ENCODE measurements around the gene DCAF10. TPM values are rescaled to one million over a fixed set of nuclear protein-coding genes. Genes with fewer than 3 reads are reported as not detected.
"Not testable (repeated sequence)": the region's sequence is repeated elsewhere in the genome, so short reads cannot be mapped to it uniquely, and the experiment has no call there.

Gene DCAF10
- total RNA-seq, 4 donors from 2014 or later = 25.1 to 56.5 (median 41.1) TPM

DNA sequence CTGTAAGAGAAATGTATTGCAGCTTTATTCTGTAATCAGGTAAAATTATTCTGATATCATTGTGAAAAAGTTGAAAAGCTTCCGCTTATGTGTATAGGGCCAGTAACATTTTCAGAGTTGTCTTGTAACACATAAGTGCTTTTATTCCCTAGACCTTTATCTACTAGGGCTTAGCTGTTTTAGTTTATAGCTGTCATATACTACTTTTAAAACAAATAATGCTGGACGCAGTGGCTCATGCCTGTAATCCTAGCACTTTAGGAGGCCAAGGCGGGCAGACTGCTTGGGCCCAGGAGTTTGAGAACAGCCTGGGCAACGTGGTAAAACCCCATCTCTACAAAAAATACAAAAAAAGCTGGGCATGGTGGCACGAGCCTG lies 70.2 kb downstream of the DCAF10 start:
- Histone ChIP-seq H3K27me3 (no peaks in the 10 kb centered on the region), H3K27ac (no peak overlapping the region), H3K4me3 (replicated peaks in 1 of 3) (no peak overlapping the region), H3K9me3 (no peaks in the 10 kb centered on the region), H3K36me3 (no peaks in the 10 kb centered on the region), H3K4me1 (no peaks in the 10 kb centered on the region)
- no peak for DNase-seq
- WGBS, 2 donors = 85 to 90% methylated on average over 5 of the region's 5 CpGs
- intact Hi-C loops (cut with DNase I) = no loop called here
- TF ChIP-seq POLR2A (IDR thresholded peaks at IDR 0.05) = no peak
- TF ChIP-seq, protein P1, sequence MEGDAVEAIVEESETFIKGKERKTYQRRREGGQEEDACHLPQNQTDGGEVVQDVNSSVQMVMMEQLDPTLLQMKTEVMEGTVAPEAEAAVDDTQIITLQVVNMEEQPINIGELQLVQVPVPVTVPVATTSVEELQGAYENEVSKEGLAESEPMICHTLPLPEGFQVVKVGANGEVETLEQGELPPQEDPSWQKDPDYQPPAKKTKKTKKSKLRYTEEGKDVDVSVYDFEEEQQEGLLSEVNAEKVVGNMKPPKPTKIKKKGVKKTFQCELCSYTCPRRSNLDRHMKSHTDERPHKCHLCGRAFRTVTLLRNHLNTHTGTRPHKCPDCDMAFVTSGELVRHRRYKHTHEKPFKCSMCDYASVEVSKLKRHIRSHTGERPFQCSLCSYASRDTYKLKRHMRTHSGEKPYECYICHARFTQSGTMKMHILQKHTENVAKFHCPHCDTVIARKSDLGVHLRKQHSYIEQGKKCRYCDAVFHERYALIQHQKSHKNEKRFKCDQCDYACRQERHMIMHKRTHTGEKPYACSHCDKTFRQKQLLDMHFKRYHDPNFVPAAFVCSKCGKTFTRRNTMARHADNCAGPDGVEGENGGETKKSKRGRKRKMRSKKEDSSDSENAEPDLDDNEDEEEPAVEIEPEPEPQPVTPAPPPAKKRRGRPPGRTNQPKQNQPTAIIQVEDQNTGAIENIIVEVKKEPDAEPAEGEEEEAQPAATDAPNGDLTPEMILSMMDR (IDR thresholded peaks at IDR 0.05) = no peak

DNA sequence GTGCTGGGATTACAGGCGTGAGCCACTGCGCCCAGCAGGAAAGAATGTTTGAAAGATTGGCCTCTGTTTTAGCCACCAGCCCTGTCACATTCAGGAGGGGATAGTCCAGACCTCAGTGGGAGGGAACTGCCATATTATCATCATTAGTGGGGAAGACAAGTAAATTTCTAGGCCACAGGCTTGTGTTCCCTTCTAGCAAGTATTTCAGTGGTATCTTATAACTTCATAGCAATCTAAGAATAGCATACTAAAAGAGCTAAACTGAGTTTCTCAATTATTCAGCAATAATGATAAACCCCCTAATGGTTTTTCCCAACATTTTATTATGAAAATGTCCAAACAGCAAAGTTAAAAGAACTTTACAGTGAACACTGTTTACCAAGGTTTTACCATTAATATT lies 73.4 kb downstream of the DCAF10 start:
- H3K4me1 ChIP-seq = no peaks in the 10 kb centered on the region
- DNase-seq = no peak
- H3K27ac ChIP-seq = no peak overlapping the region
- no peaks in the 10 kb centered on the region for H3K9me3 ChIP-seq
- H3K4me3 ChIP-seq (replicated peaks in 1 of 3) = no peak overlapping the region
- TF ChIP-seq, protein P1 (IDR thresholded peaks at IDR 0.05) = no peak
- no peak for TF ChIP-seq POLR2A (IDR thresholded peaks at IDR 0.05)
- no peaks in the 10 kb centered on the region for H3K27me3 ChIP-seq
- intact Hi-C loops (cut with DNase I) = no loop called here
- 95 to 100% methylated on average over 2 of the region's 2 CpGs for WGBS, 2 donors
- no peaks in the 10 kb centered on the region for H3K36me3 ChIP-seq

DNA sequence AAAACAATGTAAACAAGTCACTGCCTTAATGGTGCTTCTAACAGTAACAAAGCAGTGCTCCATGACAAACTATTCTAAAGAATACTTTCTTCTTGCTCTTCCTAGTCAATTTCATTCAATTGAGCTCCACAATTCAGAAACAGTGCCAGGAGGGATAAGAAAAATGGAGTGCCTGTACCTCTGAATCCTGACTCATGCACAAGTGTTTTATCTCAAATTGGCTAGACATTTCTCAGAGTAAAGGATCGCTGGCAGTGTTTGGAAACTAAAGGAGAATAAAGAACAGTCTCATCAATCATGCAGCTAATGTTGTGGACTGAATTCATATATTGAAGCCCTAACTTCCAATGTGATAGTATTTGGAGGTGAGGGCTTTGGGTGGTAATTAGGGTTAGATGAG lies 75.8 kb downstream of the DCAF10 start:
- intact Hi-C loops (cut with DNase I) = no loop called here
- no peak overlapping the region for H3K27ac ChIP-seq
- DNase-seq = no peak
- H3K9me3 ChIP-seq = no peaks in the 10 kb centered on the region
- H3K27me3 ChIP-seq = no peaks in the 10 kb centered on the region
- 85 to 100% methylated on average over 1 of the region's 1 CpG for WGBS, 2 donors
- no peak for TF ChIP-seq POLR2A (IDR thresholded peaks at IDR 0.05)
- TF ChIP-seq, protein P1 (IDR thresholded peaks at IDR 0.05) = no peak
- H3K4me1 ChIP-seq = no peaks in the 10 kb centered on the region
- no peaks in the 10 kb centered on the region for H3K36me3 ChIP-seq
- H3K4me3 ChIP-seq (replicated peaks in 1 of 3) = no peak overlapping the region

DNA sequence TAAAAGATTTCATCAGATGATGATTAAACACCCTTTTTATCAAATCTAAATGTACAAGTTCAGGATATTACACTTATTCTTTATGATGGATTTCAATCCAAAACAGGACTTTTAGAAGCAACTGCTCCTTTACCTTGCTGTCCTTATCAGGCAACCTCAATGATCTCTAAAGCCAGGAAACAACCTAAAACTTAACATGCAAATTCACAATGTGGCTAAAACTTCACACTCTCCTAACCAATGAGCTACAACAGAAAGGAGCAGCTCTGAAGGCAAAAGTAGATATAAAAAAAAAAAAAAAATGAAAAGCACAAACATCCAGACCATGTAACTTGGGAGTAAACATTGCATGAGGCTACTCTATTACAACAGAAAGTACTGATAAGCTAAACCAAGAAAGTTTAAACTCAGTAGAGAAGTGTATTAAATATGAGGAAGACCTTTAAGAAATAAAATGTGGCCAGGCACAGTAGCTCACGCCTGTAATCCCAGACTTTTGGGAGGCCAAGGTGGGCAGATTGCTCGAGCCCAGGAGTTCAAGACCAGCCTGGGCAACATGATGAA lies 80.4 kb downstream of the DCAF10 start:
- no peak for DNase-seq
- no peaks in the 10 kb centered on the region for H3K27me3 ChIP-seq
- TF ChIP-seq, protein P1 (IDR thresholded peaks at IDR 0.05) = no peak
- no peak for TF ChIP-seq POLR2A (IDR thresholded peaks at IDR 0.05)
- no peak overlapping the region for H3K27ac ChIP-seq
- H3K4me1 ChIP-seq = no peaks in the 10 kb centered on the region
- H3K9me3 ChIP-seq = no peaks in the 10 kb centered on the region
- no peak overlapping the region for H3K4me3 ChIP-seq (replicated peaks in 1 of 3)
- intact Hi-C loops (cut with DNase I) = no loop called here
- no peaks in the 10 kb centered on the region for H3K36me3 ChIP-seq
- 93 to 96% methylated on average over 2 of the region's 2 CpGs for WGBS, 2 donors

DNA sequence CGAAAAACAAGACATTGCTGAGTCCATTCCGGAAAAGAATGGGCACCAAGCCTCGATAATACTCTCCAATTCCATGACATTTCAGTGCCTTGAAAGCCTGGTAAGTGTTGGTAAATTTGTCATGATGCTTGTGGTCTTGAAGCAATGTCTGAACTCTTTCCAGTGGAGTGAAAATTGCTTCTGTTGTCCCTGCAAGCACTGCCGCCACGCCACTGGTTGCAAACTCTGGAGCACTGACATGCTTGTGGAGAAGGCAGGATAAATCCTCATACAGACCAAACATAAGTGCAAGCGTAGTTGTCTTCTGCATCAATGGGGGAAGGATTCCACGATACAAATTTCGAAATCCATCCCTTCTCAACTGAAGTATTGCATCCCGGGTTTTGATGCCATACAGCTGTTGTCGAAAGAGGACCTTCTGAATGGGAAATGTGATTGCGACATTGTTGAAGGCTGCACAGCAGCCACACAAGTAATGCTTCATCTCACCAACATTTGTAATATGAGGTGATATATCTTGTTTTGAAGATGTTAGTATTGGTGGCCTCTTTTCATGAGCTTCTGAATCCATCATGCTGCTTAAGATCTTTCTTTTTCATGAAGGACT lies 87.5 kb downstream of the DCAF10 start:
- WGBS, 2 donors = 94 to 96% methylated on average over 11 of the region's 11 CpGs
- intact Hi-C loops (cut with DNase I) = not testable (repeated sequence)

More for the DNA sequence above, 87.5 kb downstream of the DCAF10 start:
- not testable (repeated sequence) for H3K9me3 ChIP-seq; H3K27me3 ChIP-seq; H3K36me3 ChIP-seq; H3K27ac ChIP-seq; H3K4me3 ChIP-seq (replicated peaks in 1 of 3); H3K4me1 ChIP-seq; DNase-seq
